ENCODE results near the gene IL17RC.

GRCh38 chr3:9966841-9967240 is 49.9 kb downstream of the IL17RC start:
- no peak for TF ChIP-seq EZH2 (optimal IDR thresholded peaks at IDR 0.05; ENCODE audit: low read depth, low read length)
- TF ChIP-seq CTCF (IDR thresholded peaks at IDR 0.05; ENCODE audit: low read length) = no peak
